GM13976 (cell line): ENCODE measurements around the gene GULP1.

ENCODE experiments used
- DNase-seq: peaks from one replicate; pipeline ENCODE4 v3.0.0; 2012; ENCODE audit warnings: low spot score
- in situ Hi-C: fragments of 300-500 bp; cut with MboI; formaldehyde crosslinking; loops from one replicate; pipeline ENCODE4 v1.12.0; 2022; ENCODE audit warnings: low sequenced_read_pairs, mixed read lengths, inconsistent platforms; ENCODE audit not compliant: unreplicated experiment
- TF ChIP-seq, protein P1 (sequence below): IDR thresholded peaks from 2 replicates; pipeline ENCODE4 v1.5.1; 2012; ENCODE audit warnings: borderline replicate concordance, mild to moderate bottlenecking; ENCODE audit not compliant: insufficient read depth; ENCODE audit errors: extremely low read depth, missing control alignments, control extremely low read depth

Gene GULP1

DNA sequence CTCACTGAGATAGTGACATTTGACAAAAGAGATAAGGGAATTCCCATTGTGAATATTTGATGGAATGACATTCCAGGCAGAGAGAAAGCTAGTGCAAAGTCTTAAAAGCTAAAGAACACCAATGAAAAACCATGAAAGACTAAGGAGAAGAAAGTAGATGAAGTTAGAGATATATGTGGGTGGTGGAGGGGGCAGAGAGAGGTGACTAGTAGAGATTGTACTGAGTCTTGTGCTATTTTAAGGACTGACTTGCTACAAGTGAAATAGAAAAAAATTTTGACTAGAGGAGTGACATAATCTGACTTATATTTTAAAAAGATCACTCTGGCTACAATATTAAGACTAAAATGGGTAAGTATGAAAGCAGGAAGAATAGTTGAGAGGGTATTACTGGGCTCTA, 35.3 kb upstream of the GULP1 start:
- TF ChIP-seq, protein P1, sequence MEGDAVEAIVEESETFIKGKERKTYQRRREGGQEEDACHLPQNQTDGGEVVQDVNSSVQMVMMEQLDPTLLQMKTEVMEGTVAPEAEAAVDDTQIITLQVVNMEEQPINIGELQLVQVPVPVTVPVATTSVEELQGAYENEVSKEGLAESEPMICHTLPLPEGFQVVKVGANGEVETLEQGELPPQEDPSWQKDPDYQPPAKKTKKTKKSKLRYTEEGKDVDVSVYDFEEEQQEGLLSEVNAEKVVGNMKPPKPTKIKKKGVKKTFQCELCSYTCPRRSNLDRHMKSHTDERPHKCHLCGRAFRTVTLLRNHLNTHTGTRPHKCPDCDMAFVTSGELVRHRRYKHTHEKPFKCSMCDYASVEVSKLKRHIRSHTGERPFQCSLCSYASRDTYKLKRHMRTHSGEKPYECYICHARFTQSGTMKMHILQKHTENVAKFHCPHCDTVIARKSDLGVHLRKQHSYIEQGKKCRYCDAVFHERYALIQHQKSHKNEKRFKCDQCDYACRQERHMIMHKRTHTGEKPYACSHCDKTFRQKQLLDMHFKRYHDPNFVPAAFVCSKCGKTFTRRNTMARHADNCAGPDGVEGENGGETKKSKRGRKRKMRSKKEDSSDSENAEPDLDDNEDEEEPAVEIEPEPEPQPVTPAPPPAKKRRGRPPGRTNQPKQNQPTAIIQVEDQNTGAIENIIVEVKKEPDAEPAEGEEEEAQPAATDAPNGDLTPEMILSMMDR, result no peak
- in situ Hi-C loops, result no loop called here
- DNase-seq, result no peak

DNA sequence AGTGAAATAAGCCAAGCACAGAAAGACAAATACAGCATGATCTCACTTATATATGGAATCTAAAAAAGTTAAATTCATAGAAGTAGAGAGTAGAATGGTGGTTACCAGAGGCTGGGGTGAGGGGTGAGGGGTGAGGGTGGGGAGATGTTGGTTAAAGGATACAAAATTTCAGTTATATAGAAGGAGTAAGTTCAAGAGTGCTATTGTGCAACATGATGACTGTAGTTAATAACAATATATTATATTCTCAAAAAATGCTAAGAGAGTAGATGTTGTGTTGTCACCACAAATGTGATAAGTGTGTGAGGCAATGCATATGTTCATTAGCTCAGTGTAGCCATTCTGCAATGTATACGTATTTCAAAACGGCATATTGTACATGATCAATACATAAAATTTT, 26.4 kb upstream of the GULP1 start:
- TF ChIP-seq, protein P1, result no peak
- no peak for DNase-seq
- in situ Hi-C loops, result no loop called here

DNA sequence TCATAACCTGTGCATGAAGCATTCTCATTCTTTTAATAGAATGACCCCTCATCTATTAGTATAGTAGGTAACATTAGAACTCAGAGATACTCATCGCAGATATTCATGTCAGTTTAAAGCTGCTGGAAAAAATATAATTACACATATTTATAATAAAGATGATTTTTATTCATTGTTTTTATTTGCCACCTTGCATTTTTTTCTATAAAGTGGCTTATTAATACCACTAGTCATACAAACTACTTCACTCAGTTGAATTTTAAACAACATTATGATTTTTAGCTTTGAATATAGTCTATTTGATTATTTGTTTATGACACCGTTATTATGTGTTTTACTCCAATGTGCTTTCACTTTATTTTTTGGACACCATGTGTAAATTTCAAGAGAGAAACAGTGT, 23.9 kb upstream of the GULP1 start:
- TF ChIP-seq, protein P1, result no peak
- in situ Hi-C loops, result no loop called here
- DNase-seq, result no peak

DNA sequence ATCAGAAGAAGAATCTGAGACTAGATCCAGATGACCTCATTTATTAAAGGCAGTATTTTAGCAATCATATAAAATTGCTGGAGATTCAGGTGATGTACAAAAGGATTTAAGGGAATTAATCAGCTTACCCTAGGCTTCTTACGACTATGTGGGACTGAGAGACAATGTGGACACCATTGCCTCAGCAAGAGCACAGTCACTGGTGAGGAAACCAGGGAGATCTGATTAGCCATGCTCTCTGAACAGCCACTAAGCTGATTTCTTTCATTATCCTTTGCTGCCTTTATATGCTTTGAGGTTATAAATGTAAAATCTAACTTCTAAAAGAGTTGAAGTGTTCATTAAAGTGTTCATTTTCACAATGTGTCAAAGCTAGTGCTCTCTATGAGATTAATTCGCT, 22.7 kb upstream of the GULP1 start:
- in situ Hi-C loops, result no loop called here
- DNase-seq, result no peak
- TF ChIP-seq, protein P1, result no peak

DNA sequence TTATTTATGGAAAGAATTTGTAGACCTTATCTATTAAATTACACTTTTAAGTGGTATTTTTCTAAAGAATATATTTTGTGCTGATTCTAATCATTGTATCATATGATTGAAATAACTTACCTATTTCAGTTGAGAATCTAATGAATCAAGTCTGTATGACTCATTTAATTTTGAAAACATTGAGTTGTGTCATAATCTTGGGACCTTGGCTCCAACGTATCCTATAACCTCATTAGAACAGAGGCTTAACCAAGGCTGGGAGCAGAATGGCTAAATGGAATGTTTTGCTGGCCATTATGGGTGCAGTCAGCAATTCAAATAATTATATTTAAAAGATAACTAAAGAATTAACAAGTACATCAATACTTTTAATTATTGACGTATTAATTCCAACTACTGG, 19.6 kb upstream of the GULP1 start:
- TF ChIP-seq, protein P1, result no peak
- in situ Hi-C loops, result no loop called here
- no peak for DNase-seq

DNA sequence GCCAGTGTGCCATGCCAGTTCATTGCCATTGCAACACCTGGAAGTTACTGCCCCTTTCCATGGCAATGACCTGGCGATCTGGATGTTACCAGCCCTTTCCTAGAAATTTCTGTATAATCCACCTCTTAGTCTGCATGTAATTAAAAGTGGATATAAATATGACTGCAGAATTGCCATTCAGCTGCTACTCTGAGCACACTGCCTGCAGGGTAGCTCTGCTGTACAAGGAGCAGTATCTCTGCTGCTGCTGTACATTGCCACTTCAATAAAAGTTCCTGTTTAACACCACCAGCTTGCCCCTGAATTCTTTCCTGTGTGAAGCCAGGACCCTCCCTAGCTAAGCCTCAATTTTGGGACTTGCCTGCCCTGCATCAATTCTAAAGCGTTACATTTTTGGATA, 17.4 kb upstream of the GULP1 start:
- in situ Hi-C loops, result no loop called here
- TF ChIP-seq, protein P1, result no peak

DNA sequence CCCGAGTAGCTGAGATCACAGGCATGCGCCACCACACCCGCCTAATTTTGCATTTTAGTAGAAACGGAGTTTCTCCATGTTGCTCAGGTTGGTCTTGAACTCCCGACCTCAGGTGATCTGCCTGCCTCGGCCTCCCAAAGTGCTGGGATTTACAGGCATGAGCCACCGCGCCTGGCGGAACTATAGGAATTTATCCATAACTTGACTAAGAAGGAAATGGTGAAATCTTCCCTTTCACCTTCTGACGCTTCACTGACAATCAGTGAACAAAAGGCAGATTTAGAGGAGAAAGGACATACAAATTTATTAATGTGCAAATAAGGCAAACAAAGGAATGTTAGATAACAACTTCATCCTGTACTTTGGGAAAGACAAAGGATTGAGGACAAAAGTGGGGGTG, 15.4 kb upstream of the GULP1 start:
- TF ChIP-seq, protein P1, result no peak
- in situ Hi-C loops, result no loop called here
- no peak for DNase-seq

More for the DNA sequence above, 17.4 kb upstream of the GULP1 start:
- no peak for DNase-seq
